Measurements from ENCODE around the gene RAB36.

RAB36 gene

GRCh38 chr22:23157560-23158515, 12.6 kb downstream of the RAB36 start:
- TF ChIP-seq CTCF (conservative IDR thresholded peaks at IDR 0.05; ENCODE audit: low read length): no peak
- no peak overlapping the region for H3K4me3 ChIP-seq (ENCODE audit: low read length)
- DNase-seq (ENCODE audit: low read depth): no peak

- no peak for DNase-seq (ENCODE audit: low read depth)
- no peak overlapping the region for H3K4me3 ChIP-seq (ENCODE audit: low read length)
- TF ChIP-seq CTCF (conservative IDR thresholded peaks at IDR 0.05; ENCODE audit: low read length): no peak
These were observed 13.4 kb downstream of the RAB36 start for GRCh38 chr22:23158516-23159290.

- H3K4me3 ChIP-seq (ENCODE audit: low read length): no peak overlapping the region
- no peak for DNase-seq (ENCODE audit: low read depth)
- TF ChIP-seq CTCF (conservative IDR thresholded peaks at IDR 0.05; ENCODE audit: low read length): no peak
These were observed 14.0 kb downstream of the RAB36 start for GRCh38 chr22:23159291-23159630.

- TF ChIP-seq CTCF (conservative IDR thresholded peaks at IDR 0.05; ENCODE audit: low read length): no peak
- DNase-seq (ENCODE audit: low read depth): no peak
- H3K4me3 ChIP-seq (ENCODE audit: low read length): no peak overlapping the region
These were observed 15.8 kb downstream of the RAB36 start for GRCh38 chr22:23161029-23161428.

GRCh38 chr22:23161574-23161973, 16.3 kb downstream of the RAB36 start:
- H3K4me3 ChIP-seq (ENCODE audit: low read length): no peak overlapping the region
- TF ChIP-seq CTCF (conservative IDR thresholded peaks at IDR 0.05; ENCODE audit: low read length): no peak
- no peak for DNase-seq (ENCODE audit: low read depth)

- no peak for TF ChIP-seq CTCF (conservative IDR thresholded peaks at IDR 0.05; ENCODE audit: low read length)
- no peak overlapping the region for H3K4me3 ChIP-seq (ENCODE audit: low read length)
- peak; percentile 47 for DNase-seq (ENCODE audit: low read depth)
These were observed 18.4 kb downstream of the RAB36 start for GRCh38 chr22:23163665-23164064.
